ENCODE data around the gene SERPINA10.
"Not testable (repeated sequence)": the region's sequence is repeated elsewhere in the genome, so short reads cannot be mapped to it uniquely, and the experiment has no call there.

The SERPINA10 gene

GRCh38 chr14:94282991-94283723, 9.9 kb downstream of the SERPINA10 start:
- DNase-seq (ENCODE audit: low read depth), result peak; percentile 72

GRCh38 chr14:94278731-94279130, 14.3 kb downstream of the SERPINA10 start:
- no peak for DNase-seq (ENCODE audit: low read depth)

- DNase-seq (ENCODE audit: low read depth), result not testable (repeated sequence)
Observed at GRCh38 chr14:94276898-94277561, 16.0 kb downstream of the SERPINA10 start.

GRCh38 chr14:94269156-94269555, 23.9 kb downstream of the SERPINA10 start:
- DNase-seq (ENCODE audit: low read depth), result no peak

GRCh38 chr14:94268582-94268981, 24.5 kb downstream of the SERPINA10 start:
- DNase-seq (ENCODE audit: low read depth), result not testable (repeated sequence)

- no peak for DNase-seq (ENCODE audit: low read depth)
Observed at GRCh38 chr14:94267352-94267751, 25.7 kb downstream of the SERPINA10 start.

- not testable (repeated sequence) for DNase-seq (ENCODE audit: low read depth)
Observed at GRCh38 chr14:94264195-94264594, 28.9 kb downstream of the SERPINA10 start.

GRCh38 chr14:94244182-94244581, 48.9 kb downstream of the SERPINA10 start:
- DNase-seq (ENCODE audit: low read depth), result no peak

GRCh38 chr14:94239406-94239805, 53.7 kb downstream of the SERPINA10 start:
- peak; percentile 65 for DNase-seq (ENCODE audit: low read depth)

- DNase-seq (ENCODE audit: low read depth), result no peak
Observed at GRCh38 chr14:94237983-94238382, 55.1 kb downstream of the SERPINA10 start.

- DNase-seq (ENCODE audit: low read depth), result no peak
Observed at GRCh38 chr14:94237046-94237445, 56.0 kb downstream of the SERPINA10 start.

Measured in fibroblast of gingiva (primary cell).